Activated T-helper 1 cell treated with anti-CD3 and anti-CD28 coated beads, Interleukin-12 subunit alpha, Interleukin-12 subunit beta, Interleukin-2, Interleukin-4 antibody, amounts not matched to agents 30 ng/mL and 10 ng/mL and 1 ng/mL, durations not matched to agents 14 hours and 24 hours and 36 hours (primary cell): ENCODE measurements around the gene POLR2M. TPM values are rescaled to one million over a fixed set of nuclear protein-coding genes. Genes with fewer than 3 reads are reported as not detected.
A peak's percentile ranks its signal among the peaks of the same experiment; 100 is the strongest.

Experiments
- DNase-seq: peaks from one replicate; pipeline ENCODE4 v3.0.0; 2021; ENCODE audit warnings: low spot score
- H3K27ac Mint-ChIP-seq: one replicate; pipeline ENCODE4 v1.8.0; 2021; ENCODE audit warnings: mild to moderate bottlenecking, mixed read lengths
- H3K27me3 Mint-ChIP-seq: one replicate; pipeline ENCODE4 v1.8.0; 2022; ENCODE audit warnings: mild to moderate bottlenecking, moderate library complexity, mixed read lengths; ENCODE audit not compliant: insufficient read depth
- H3K36me3 Mint-ChIP-seq: one replicate; pipeline ENCODE4 v1.8.0; 2021; ENCODE audit warnings: low read depth, mixed read lengths
- H3K4me1 Mint-ChIP-seq: one replicate; pipeline ENCODE4 v1.8.0; 2021; ENCODE audit warnings: low read depth, mixed read lengths
- H3K4me3 Mint-ChIP-seq: one replicate; pipeline ENCODE4 v1.8.0; 2021; ENCODE audit warnings: mild to moderate bottlenecking, moderate library complexity, mixed read lengths
- H3K9me3 Mint-ChIP-seq: one replicate; pipeline ENCODE4 v1.8.0; 2021; ENCODE audit warnings: mixed read lengths
- intact Hi-C: fragments of 100-400 bp; cut with micrococcal nuclease; formaldehyde crosslinking; loops from one replicate; pipeline ENCODE4 v1.15.1; 2024
- total RNA-seq: library from RNA; stranded (reverse); gene quantifications from 2 replicates; pipeline ENCODE4 v1.2.3, GENCODE V29; 2022

POLR2M gene
- total RNA-seq, 1 donor from 2014 or later = 60.3 TPM

GRCh38 chr15:57698243-57698642 lies 8.3 kb upstream of the POLR2M start:
- H3K4me3 Mint-ChIP-seq = no peak overlapping the region
- H3K4me1 Mint-ChIP-seq = peaks cover 6% of the 10 kb centered on the region
- intact Hi-C loops = no loop called here
- peaks cover 3% of the 10 kb centered on the region for H3K27me3 Mint-ChIP-seq
- no peaks in the 10 kb centered on the region for H3K36me3 Mint-ChIP-seq
- no peak for DNase-seq
- no peaks in the 10 kb centered on the region for H3K9me3 Mint-ChIP-seq
- H3K27ac Mint-ChIP-seq = no peak overlapping the region

DNA sequence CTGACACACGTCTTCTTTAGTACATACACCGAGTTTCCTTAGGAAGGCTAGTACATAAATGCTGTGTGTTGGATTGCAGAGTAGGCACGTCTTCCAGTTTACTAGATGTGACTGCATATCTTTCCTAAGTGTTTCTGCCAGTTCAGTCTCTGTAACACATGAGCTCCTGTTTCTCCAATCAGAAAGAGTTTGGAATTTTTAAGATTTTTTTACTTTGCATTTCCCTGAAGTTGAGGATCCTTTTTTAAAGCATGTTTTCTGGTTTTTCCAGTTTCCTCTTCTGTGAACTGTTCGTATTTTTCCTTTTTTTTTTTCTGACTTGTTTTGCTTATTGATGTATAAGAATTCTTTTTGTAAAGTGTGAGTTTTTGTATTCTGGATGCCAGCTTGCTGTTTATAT lies 7.5 kb upstream of the POLR2M start:
- intact Hi-C loops = no loop called here
- Mint-ChIP-seq H3K27ac (no peak overlapping the region), H3K36me3 (no peaks in the 10 kb centered on the region), H3K27me3 (peaks cover 3% of the 10 kb centered on the region), H3K4me1 (peaks cover 13% of the 10 kb centered on the region), H3K4me3 (no peak overlapping the region), H3K9me3 (no peaks in the 10 kb centered on the region)
- no peak for DNase-seq

GRCh38 chr15:57703387-57703786 lies 3.1 kb upstream of the POLR2M start:
- Mint-ChIP-seq H3K4me1 (peaks cover 38% of the 10 kb centered on the region), H3K27me3 (peaks cover 3% of the 10 kb centered on the region), H3K27ac (no peak overlapping the region), H3K36me3 (peaks cover 1% of the 10 kb centered on the region), H3K9me3 (no peaks in the 10 kb centered on the region), H3K4me3 (no peak overlapping the region)
- intact Hi-C loops = no loop called here
- no peak for DNase-seq

DNA sequence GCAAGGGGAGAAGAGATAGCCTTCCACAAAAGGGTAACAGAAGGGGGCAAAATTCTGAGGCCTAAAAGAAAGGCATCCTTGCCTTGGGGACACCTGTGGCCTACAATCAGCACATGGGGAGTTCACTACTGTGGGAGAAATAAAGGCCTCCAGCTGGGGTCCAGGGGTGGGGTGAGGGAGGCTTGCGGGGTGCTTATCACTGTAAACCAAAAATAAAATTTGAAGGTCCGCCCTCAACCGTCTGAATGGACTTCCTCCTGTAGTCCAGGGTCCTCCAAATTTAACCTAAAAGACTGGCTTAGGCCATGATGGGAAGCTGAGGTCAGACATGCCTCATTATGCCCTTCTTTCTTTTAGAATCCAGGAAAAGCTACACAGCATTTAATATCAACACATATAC lies 2.1 kb upstream of the POLR2M start:
- H3K4me1 Mint-ChIP-seq = peaks cover 48% of the 10 kb centered on the region
- no peak overlapping the region for H3K4me3 Mint-ChIP-seq
- H3K36me3 Mint-ChIP-seq = peaks cover 5% of the 10 kb centered on the region
- intact Hi-C loops = no loop called here
- no peak for DNase-seq
- peaks cover 3% of the 10 kb centered on the region for H3K27me3 Mint-ChIP-seq
- H3K9me3 Mint-ChIP-seq = no peaks in the 10 kb centered on the region
- no peak overlapping the region for H3K27ac Mint-ChIP-seq

DNA sequence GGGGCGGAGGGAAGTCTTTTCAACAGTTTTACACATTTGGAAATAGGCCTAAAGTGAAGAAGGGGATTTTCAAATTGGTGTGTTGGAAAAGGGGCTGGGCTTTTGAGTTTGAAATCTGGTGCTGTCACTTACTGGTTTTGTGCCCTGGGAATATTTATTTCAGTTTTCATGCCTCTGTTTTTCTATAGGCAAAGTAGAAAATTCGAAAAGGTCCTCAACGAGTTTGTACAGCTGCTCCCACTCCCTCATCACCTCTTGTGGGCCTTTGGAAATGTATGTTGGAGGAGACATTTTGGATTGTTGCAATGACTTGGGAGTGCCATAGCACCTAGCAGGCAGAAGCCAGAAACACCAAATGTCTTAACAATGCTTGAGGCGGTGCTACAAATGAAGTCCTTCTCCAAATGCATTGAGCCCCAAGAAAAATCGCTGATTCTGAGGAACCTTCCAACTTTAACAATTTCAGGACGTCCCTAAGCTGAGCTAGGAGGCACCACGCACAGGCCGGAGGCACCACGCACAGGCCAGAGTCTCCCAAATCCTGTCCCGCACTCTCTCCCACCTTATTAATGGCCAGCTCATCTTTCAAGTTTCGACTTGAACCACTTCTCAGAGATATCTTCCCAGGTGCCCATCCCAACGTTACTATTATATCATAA lies 639 bp upstream of the POLR2M start:
- peak overlapping the region; percentile 84 for H3K27ac Mint-ChIP-seq
- H3K36me3 Mint-ChIP-seq = peaks cover 15% of the 10 kb centered on the region
- peaks cover 62% of the 10 kb centered on the region for H3K4me1 Mint-ChIP-seq
- no peaks in the 10 kb centered on the region for H3K9me3 Mint-ChIP-seq
- DNase-seq = no peak
- no peaks in the 10 kb centered on the region for H3K27me3 Mint-ChIP-seq
- intact Hi-C loops = loop anchor here (1.0 to 5.0 kb wide), 2 partner anchors 145 to 1464 kb away; partner anchors contain the start of gene RFX7
- peak overlapping the region; percentile 82 for H3K4me3 Mint-ChIP-seq

- Mint-ChIP-seq H3K27ac (no peak overlapping the region), H3K4me1 (peaks cover 77% of the 10 kb centered on the region), H3K9me3 (no peaks in the 10 kb centered on the region), H3K27me3 (no peaks in the 10 kb centered on the region), H3K36me3 (peaks cover 33% of the 10 kb centered on the region), H3K4me3 (peak overlapping the region; percentile 82)
- no peak for DNase-seq
- intact Hi-C loops = loop anchor here (5.0 kb wide), 1 partner anchor 1466 kb away; the partner anchor contains the start of gene RFX7
Observed at GRCh38 chr15:57708047-57708446, 1.5 kb downstream of the POLR2M start.

- peaks cover 4% of the 10 kb centered on the region for H3K4me1 Mint-ChIP-seq
- no peak overlapping the region for H3K4me3 Mint-ChIP-seq
- H3K9me3 Mint-ChIP-seq = peaks cover 4% of the 10 kb centered on the region
- H3K27ac Mint-ChIP-seq = no peak overlapping the region
- no peaks in the 10 kb centered on the region for H3K27me3 Mint-ChIP-seq
- H3K36me3 Mint-ChIP-seq = peaks cover 44% of the 10 kb centered on the region
- no peak for DNase-seq
- intact Hi-C loops = no loop called here
Observed at GRCh38 chr15:57718309-57718708, 11.8 kb downstream of the POLR2M start.

GRCh38 chr15:57720867-57721266 lies 14.4 kb downstream of the POLR2M start:
- no peaks in the 10 kb centered on the region for H3K27me3 Mint-ChIP-seq
- no peaks in the 10 kb centered on the region for H3K4me1 Mint-ChIP-seq
- intact Hi-C loops = no loop called here
- DNase-seq = no peak
- peaks cover 4% of the 10 kb centered on the region for H3K9me3 Mint-ChIP-seq
- H3K27ac Mint-ChIP-seq = no peak overlapping the region
- H3K36me3 Mint-ChIP-seq = peaks cover 29% of the 10 kb centered on the region
- no peak overlapping the region for H3K4me3 Mint-ChIP-seq

DNA sequence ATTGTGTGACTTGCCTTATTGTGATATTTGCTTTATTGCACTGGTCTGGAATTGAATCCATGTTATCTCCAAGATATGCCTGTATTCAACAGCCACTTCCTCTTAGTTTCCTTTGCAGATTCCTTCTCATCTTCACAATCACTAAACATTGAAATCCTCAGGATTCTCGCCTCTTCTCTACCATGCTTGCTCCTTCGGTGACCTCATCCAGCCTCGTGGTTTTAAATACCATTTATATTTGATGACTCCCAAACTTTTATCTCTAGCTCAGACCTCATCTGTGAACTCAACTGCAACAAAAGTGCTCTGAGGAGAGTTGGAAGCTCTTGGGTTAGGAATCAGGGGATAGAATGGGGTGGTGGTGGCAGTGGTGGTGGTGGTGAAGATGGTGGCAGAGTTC lies 19.9 kb downstream of the POLR2M start:
- Mint-ChIP-seq H3K27me3 (no peaks in the 10 kb centered on the region), H3K9me3 (no peaks in the 10 kb centered on the region), H3K36me3 (peaks cover 5% of the 10 kb centered on the region), H3K4me3 (no peak overlapping the region), H3K4me1 (no peaks in the 10 kb centered on the region), H3K27ac (no peak overlapping the region)
- no peak for DNase-seq
- intact Hi-C loops = no loop called here

GRCh38 chr15:57727031-57727430 lies 20.5 kb downstream of the POLR2M start:
- intact Hi-C loops = no loop called here
- Mint-ChIP-seq H3K27ac (no peak overlapping the region), H3K9me3 (no peaks in the 10 kb centered on the region), H3K4me3 (no peak overlapping the region), H3K27me3 (no peaks in the 10 kb centered on the region), H3K4me1 (no peaks in the 10 kb centered on the region), H3K36me3 (peaks cover 5% of the 10 kb centered on the region)
- no peak for DNase-seq

GRCh38 chr15:57728436-57728835 lies 21.9 kb downstream of the POLR2M start:
- Mint-ChIP-seq H3K27ac (no peak overlapping the region), H3K36me3 (no peaks in the 10 kb centered on the region), H3K4me3 (no peak overlapping the region), H3K4me1 (peaks cover 6% of the 10 kb centered on the region), H3K9me3 (no peaks in the 10 kb centered on the region), H3K27me3 (peaks cover 4% of the 10 kb centered on the region)
- DNase-seq = no peak
- intact Hi-C loops = no loop called here

GRCh38 chr15:57730876-57731275 lies 24.4 kb downstream of the POLR2M start:
- H3K4me3 Mint-ChIP-seq = no peak overlapping the region
- no peak overlapping the region for H3K27ac Mint-ChIP-seq
- H3K36me3 Mint-ChIP-seq = no peaks in the 10 kb centered on the region
- H3K27me3 Mint-ChIP-seq = peaks cover 4% of the 10 kb centered on the region
- no peaks in the 10 kb centered on the region for H3K9me3 Mint-ChIP-seq
- no peak for DNase-seq
- H3K4me1 Mint-ChIP-seq = peaks cover 6% of the 10 kb centered on the region
- intact Hi-C loops = loop anchor here (5.0 kb wide), 3 partner anchors 169 to 451 kb away; no protein-coding TSS in a partner anchor

GRCh38 chr15:57731530-57732103 lies 25.1 kb downstream of the POLR2M start:
- Mint-ChIP-seq H3K9me3 (no peaks in the 10 kb centered on the region), H3K27me3 (peaks cover 4% of the 10 kb centered on the region), H3K4me1 (peaks cover 6% of the 10 kb centered on the region), H3K36me3 (no peaks in the 10 kb centered on the region), H3K4me3 (no peak overlapping the region), H3K27ac (no peak overlapping the region)
- intact Hi-C loops = loop anchor here (1.0 to 5.0 kb wide), 4 partner anchors 130 to 451 kb away; no protein-coding TSS in a partner anchor
- no peak for DNase-seq
